WTC11 (cell line): ENCODE data around the gene TMEM30B. TPM values are rescaled to one million over a fixed set of nuclear protein-coding genes. Genes with fewer than 3 reads are reported as not detected.

Source experiments
- ATAC-seq: fragments of 200-7000 bp; cut with Tn5 transposase; 2 replicates; pipeline ENCODE4 v1.10.0; 2021; ENCODE audit warnings: mild to moderate bottlenecking, moderate library complexity
- CTCF ChIA-PET: fragments of 300-600 bp; sonication (Branson Sonifier 250); formaldehyde crosslinking; loops from one replicate; lab custom pipeline; 2021; ENCODE audit warnings: antibody characterized with exemption; lab: Charles Lee
- POLR2A ChIA-PET: fragments of 350-600 bp; sonication (Branson Sonifier 250); formaldehyde crosslinking; loops from one replicate; lab custom pipeline; 2021; ENCODE audit warnings: antibody characterized with exemption; lab: Charles Lee
- DNase-seq: peaks from one replicate; pipeline ENCODE4 v3.0.0; 2021; ENCODE audit warnings: low spot score
- H3K27ac Mint-ChIP-seq: 2 replicates; pipeline ENCODE4 v1.8.0; 2021; ENCODE audit warnings: mixed read lengths
- H3K27me3 Mint-ChIP-seq: 2 replicates; pipeline ENCODE4 v1.8.0; 2021; ENCODE audit warnings: low read depth, mild to moderate bottlenecking, moderate library complexity, mixed read lengths
- H3K36me3 Mint-ChIP-seq: 2 replicates; pipeline ENCODE4 v1.8.0; 2021; ENCODE audit warnings: mixed read lengths
- H3K4me1 Mint-ChIP-seq: 2 replicates; pipeline ENCODE4 v1.8.0; 2022; ENCODE audit warnings: mixed read lengths
- H3K4me3 Mint-ChIP-seq: 2 replicates; pipeline ENCODE4 v1.8.0; 2021; ENCODE audit warnings: mild to moderate bottlenecking, moderate library complexity, mixed read lengths
- H3K9me3 Mint-ChIP-seq: 2 replicates; pipeline ENCODE4 v1.8.0; 2021; ENCODE audit warnings: mixed read lengths
- ETV6 ChIP-seq: sonication (generic); formaldehyde crosslinking; IDR thresholded peaks from 2 replicates; pipeline ENCODE4 v1.8.1; 2022; ENCODE audit warnings: mild to moderate bottlenecking, missing genetic modification reagents
- GRHL2 ChIP-seq: fragments of 250-450 bp; sonication (Bioruptor Pico); IDR thresholded peaks from 2 replicates; pipeline ENCODE4 v1.8.0; 2022; ENCODE audit warnings: mild to moderate bottlenecking, moderate library complexity; ENCODE audit not compliant: insufficient replicate concordance, severe bottlenecking
- GTF2I ChIP-seq: fragments of 250-450 bp; sonication (Bioruptor Pico); conservative IDR thresholded peaks from 2 replicates; pipeline ENCODE4 v1.4.0; 2021; ENCODE audit warnings: mild to moderate bottlenecking
- JAZF1 ChIP-seq: fragments of 250-450 bp; sonication (Bioruptor Pico); IDR thresholded peaks from 2 replicates; pipeline ENCODE4 v1.9.0; 2021; ENCODE audit warnings: moderate library complexity, mild to moderate bottlenecking, inconsistent platforms
- NFE2L1 ChIP-seq: sonication (generic); formaldehyde crosslinking; IDR thresholded peaks from 2 replicates; pipeline ENCODE4 v1.8.1; 2023; ENCODE audit warnings: missing genetic modification reagents
- NR2C2 ChIP-seq: sonication (generic); formaldehyde crosslinking; IDR thresholded peaks from 2 replicates; pipeline ENCODE4 v1.8.0; 2022; ENCODE audit warnings: mild to moderate bottlenecking, missing genetic modification reagents
- PRRX2 ChIP-seq: fragments of 250-450 bp; sonication (Bioruptor Pico); IDR thresholded peaks from 2 replicates; pipeline ENCODE4 v1.8.0; 2021; ENCODE audit warnings: mild to moderate bottlenecking
- RELA ChIP-seq: sonication (generic); formaldehyde crosslinking; IDR thresholded peaks from 2 replicates; pipeline ENCODE4 v1.8.1; 2022; ENCODE audit warnings: missing genetic modification reagents, mild to moderate bottlenecking, borderline replicate concordance
- RORB ChIP-seq: fragments of 250-450 bp; sonication (Bioruptor Pico); IDR thresholded peaks from 2 replicates; pipeline ENCODE4 v1.9.0; 2021; ENCODE audit warnings: mild to moderate bottlenecking
- SMAD3 ChIP-seq: sonication (generic); formaldehyde crosslinking; IDR thresholded peaks from 2 replicates; pipeline ENCODE4 v1.8.0; 2022; ENCODE audit warnings: missing genetic modification reagents, mild to moderate bottlenecking, borderline replicate concordance
- TEAD1 ChIP-seq: sonication (generic); formaldehyde crosslinking; IDR thresholded peaks from 2 replicates; pipeline ENCODE4 v1.8.0; 2022; ENCODE audit warnings: mild to moderate bottlenecking, missing genetic modification reagents
- USF2 ChIP-seq: sonication (generic); formaldehyde crosslinking; IDR thresholded peaks from 2 replicates; pipeline ENCODE4 v1.8.1; 2023; ENCODE audit warnings: mild to moderate bottlenecking, missing genetic modification reagents, moderate library complexity
- ZMAT4 ChIP-seq: fragments of 250-450 bp; sonication (Bioruptor Pico); IDR thresholded peaks from 2 replicates; pipeline ENCODE4 v1.9.0; 2021; ENCODE audit warnings: mild to moderate bottlenecking
- ZNF121 ChIP-seq: sonication (generic); formaldehyde crosslinking; IDR thresholded peaks from 2 replicates; pipeline ENCODE4 v1.8.0; 2023; ENCODE audit warnings: missing genetic modification reagents
- ZNF138 ChIP-seq: sonication (generic); formaldehyde crosslinking; conservative IDR thresholded peaks from 2 replicates; pipeline ENCODE4 v1.8.1; 2022; ENCODE audit warnings: mild to moderate bottlenecking, moderate library complexity, missing genetic modification reagents
- ZNF219 ChIP-seq: sonication (generic); formaldehyde crosslinking; IDR thresholded peaks from 2 replicates; pipeline ENCODE4 v1.8.0; 2023; ENCODE audit warnings: missing genetic modification reagents, mild to moderate bottlenecking, borderline replicate concordance
- ZNF512 ChIP-seq: sonication (generic); formaldehyde crosslinking; IDR thresholded peaks from 2 replicates; pipeline ENCODE4 v1.8.1; 2022; ENCODE audit warnings: missing genetic modification reagents, borderline replicate concordance
- total RNA-seq: library from RNA; stranded (reverse); gene quantifications from 3 replicates; pipeline ENCODE4 v1.2.3, GENCODE V29; 2021

TMEM30B gene
- total RNA-seq, 1 experiment from 2014 or later: 17.8 TPM

DNA sequence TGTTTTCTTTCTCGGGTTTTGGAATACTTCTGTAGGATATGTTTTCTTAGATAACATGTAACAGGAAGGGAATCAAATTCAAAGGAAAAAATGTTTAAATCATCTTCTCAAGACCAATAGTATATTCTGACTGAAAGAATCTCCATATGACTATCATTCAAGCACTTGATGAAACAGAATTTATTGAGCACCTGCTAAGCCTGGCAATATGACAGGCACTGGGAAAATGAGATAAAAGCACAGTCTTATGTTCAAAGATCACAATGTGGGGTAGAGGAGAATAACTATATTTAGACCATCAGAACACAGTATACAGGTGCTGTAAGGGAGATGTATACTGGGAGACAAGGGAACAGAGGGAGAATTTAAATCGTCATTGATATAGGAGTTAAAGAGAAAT is 19.1 kb upstream of the TMEM30B start:
- ChIA-PET POLR2A (no interaction called here), CTCF (no interaction called here)
- Mint-ChIP-seq H3K4me1 (peaks cover 31% of the 10 kb centered on the region), H3K4me3 (no peak overlapping the region), H3K36me3 (no peaks in the 10 kb centered on the region), H3K27ac (peak overlapping the region; percentile 3; the same call in 1 of the 2 replicates), H3K27me3 (no peaks in the 10 kb centered on the region), H3K9me3 (peaks cover 12% of the 10 kb centered on the region)
- TF ChIP-seq GTF2I (CRISPR knock-in tag) (no peak), GRHL2 (CRISPR knock-in tag) (no peak), ZMAT4 (no peak), TEAD1 (CRISPR knock-in tag) (no peak)
- no peak for DNase-seq
- no peak for ATAC-seq

- ATAC-seq: no peak
- DNase-seq: no peak
- Mint-ChIP-seq H3K36me3 (no peaks in the 10 kb centered on the region), H3K4me1 (peaks cover 31% of the 10 kb centered on the region), H3K27ac (no peak overlapping the region), H3K4me3 (no peak overlapping the region), H3K9me3 (peaks cover 8% of the 10 kb centered on the region), H3K27me3 (no peaks in the 10 kb centered on the region)
- TF ChIP-seq ZNF512 (CRISPR knock-in tag): no peak
- no peak for TF ChIP-seq ZNF219 (CRISPR knock-in tag)
- POLR2A ChIA-PET: interaction anchor here (0.6 kb wide), 1 partner anchor 490 kb away, joined by 3 read pairs; no protein-coding TSS in a partner anchor
- CTCF ChIA-PET: interaction anchor here (1.0 kb wide), 1 partner anchor 9 kb away, joined by 3 read pairs; no protein-coding TSS in a partner anchor
These were observed 17.7 kb upstream of the TMEM30B start for GRCh38 chr14:61298824-61299223.

DNA sequence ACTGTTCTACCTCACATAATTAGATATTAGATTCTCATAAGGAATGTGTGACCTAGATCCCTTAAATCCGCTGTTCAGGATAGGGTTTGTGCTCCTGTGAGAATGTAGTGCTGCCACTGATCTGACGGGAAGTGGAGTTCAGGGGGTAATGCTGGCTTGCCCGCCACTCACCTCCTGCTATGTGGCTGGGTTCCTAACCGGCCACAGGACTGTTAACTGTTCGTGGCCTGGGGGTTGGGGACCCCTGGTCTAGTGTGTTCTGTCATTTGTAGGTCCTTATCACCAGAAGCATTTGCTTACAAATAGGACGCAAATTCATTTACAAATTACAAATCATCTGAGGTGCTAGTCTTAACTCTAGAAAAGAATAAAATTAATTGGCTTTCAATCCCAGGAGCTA is 16.4 kb upstream of the TMEM30B start:
- TF ChIP-seq ETV6 (CRISPR knock-in tag) (no peak), ZNF138 (no peak), USF2 (CRISPR knock-in tag) (no peak), PRRX2 (no peak), NR2C2 (CRISPR knock-in tag) (no peak), JAZF1 (CRISPR knock-in tag) (no peak), SMAD3 (CRISPR knock-in tag) (no peak), NFE2L1 (CRISPR knock-in tag) (no peak), ZNF219 (CRISPR knock-in tag) (no peak), RORB (CRISPR knock-in tag) (no peak), RELA (CRISPR knock-in tag) (no peak), ZNF121 (no peak)
- H3K36me3 Mint-ChIP-seq: no peaks in the 10 kb centered on the region
- H3K27ac Mint-ChIP-seq: no peak overlapping the region
- POLR2A ChIA-PET: no interaction called here
- CTCF ChIA-PET: interaction anchor here (0.9 to 2.0 kb wide), 2 partner anchors 9 to 23 kb away, joined by 3 to 5 read pairs; no protein-coding TSS in a partner anchor
- ATAC-seq (peak; percentile 38; the same call in 1 of the 2 replicates), DNase-seq (no peak)
- peaks cover 31% of the 10 kb centered on the region for H3K4me1 Mint-ChIP-seq
- H3K4me3 Mint-ChIP-seq: no peak overlapping the region
- H3K27me3 Mint-ChIP-seq: no peaks in the 10 kb centered on the region
- peaks cover 3% of the 10 kb centered on the region; the same call in 1 of the 2 replicates for H3K9me3 Mint-ChIP-seq
